H1 (cell line): ENCODE measurements around the gene KCNH8. TPM values are rescaled to one million over a fixed set of nuclear protein-coding genes. Genes with fewer than 3 reads are reported as not detected.

Experiments
- EZH2 ChIP-seq: fragments of 200-600 bp; sonication (generic); IDR thresholded peaks from 2 replicates; pipeline ENCODE4 v1.7.1; 2012; ENCODE audit warnings: low read depth, mild to moderate bottlenecking, moderate library complexity, low read length, inconsistent platforms; ENCODE audit not compliant: severe bottlenecking
- polyA plus RNA-seq, 7 experiments: library from polyadenylated mRNA; depleted of rRNA in 3 of 7; stranded (reverse) in 5 of 7; unstranded in 2 of 7; fragments of >200 nt in 5 of 7; fragments of 200-250 nt in 2 of 7; gene quantifications; 1 replicate in 5 of 7; 2 replicates in 1 of 7; 4 replicates in 1 of 7; pipeline versions ENCODE4 v1.2.1 to v1.2.3, GENCODE V29; 2011 to 2013; ENCODE audit warnings: missing spikeins in 2 of 7, mixed read lengths in 2 of 7
- total RNA-seq: library from RNA; stranded (reverse); fragmentation: NEBNext Ultra II Directional; extraction: Animal tissue kit (Norgen Biotek cat#: 25700); gene quantifications from 2 replicates; pipeline ENCODE4 v1.2.1, GENCODE V29; 2021
- TF ChIP-seq, protein P1 (sequence below): fragments of 300-600 bp; sonication (generic); IDR thresholded peaks from 2 replicates; pipeline ENCODE4 v1.7.1; 2012; ENCODE audit warnings: low read length, moderate library complexity, mild to moderate bottlenecking, inconsistent platforms; ENCODE audit not compliant: insufficient replicate concordance

The KCNH8 gene
- total and polyA plus RNA-seq, 2 of the 8 experiments (the other 6 are each of a cell fraction or from before 2014, with no cell fraction given): 2.2 to 2.4 TPM

DNA sequence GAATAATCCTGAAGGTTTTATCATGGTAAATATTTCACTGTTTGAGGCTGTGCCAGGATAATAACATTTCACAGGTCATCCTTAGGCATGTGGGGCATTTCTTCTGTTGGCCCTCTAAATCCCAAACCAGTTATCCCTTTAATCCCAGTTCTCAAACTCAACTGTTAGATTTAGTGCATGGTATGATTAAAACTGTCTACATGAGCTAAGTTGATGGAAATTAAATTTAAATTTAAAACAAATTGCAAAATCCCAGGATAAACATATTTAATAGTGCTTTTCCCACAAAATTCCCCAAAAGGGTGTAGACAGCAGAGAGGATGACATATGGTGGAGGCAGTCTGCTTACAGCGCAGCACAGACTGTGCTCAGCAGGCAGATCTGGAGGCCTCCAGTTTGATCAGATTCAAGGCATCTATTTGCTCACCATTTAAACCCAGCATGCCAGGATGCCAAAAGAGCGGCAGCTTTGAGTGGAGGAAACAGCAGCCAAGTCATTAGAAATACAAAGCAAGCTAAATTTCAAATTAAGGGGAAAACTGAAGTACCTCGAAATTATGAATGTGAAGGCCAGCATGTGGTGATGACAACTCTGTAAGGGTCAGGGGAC, 325.8 kb downstream of the KCNH8 start (continued):
- TF ChIP-seq, protein P1, sequence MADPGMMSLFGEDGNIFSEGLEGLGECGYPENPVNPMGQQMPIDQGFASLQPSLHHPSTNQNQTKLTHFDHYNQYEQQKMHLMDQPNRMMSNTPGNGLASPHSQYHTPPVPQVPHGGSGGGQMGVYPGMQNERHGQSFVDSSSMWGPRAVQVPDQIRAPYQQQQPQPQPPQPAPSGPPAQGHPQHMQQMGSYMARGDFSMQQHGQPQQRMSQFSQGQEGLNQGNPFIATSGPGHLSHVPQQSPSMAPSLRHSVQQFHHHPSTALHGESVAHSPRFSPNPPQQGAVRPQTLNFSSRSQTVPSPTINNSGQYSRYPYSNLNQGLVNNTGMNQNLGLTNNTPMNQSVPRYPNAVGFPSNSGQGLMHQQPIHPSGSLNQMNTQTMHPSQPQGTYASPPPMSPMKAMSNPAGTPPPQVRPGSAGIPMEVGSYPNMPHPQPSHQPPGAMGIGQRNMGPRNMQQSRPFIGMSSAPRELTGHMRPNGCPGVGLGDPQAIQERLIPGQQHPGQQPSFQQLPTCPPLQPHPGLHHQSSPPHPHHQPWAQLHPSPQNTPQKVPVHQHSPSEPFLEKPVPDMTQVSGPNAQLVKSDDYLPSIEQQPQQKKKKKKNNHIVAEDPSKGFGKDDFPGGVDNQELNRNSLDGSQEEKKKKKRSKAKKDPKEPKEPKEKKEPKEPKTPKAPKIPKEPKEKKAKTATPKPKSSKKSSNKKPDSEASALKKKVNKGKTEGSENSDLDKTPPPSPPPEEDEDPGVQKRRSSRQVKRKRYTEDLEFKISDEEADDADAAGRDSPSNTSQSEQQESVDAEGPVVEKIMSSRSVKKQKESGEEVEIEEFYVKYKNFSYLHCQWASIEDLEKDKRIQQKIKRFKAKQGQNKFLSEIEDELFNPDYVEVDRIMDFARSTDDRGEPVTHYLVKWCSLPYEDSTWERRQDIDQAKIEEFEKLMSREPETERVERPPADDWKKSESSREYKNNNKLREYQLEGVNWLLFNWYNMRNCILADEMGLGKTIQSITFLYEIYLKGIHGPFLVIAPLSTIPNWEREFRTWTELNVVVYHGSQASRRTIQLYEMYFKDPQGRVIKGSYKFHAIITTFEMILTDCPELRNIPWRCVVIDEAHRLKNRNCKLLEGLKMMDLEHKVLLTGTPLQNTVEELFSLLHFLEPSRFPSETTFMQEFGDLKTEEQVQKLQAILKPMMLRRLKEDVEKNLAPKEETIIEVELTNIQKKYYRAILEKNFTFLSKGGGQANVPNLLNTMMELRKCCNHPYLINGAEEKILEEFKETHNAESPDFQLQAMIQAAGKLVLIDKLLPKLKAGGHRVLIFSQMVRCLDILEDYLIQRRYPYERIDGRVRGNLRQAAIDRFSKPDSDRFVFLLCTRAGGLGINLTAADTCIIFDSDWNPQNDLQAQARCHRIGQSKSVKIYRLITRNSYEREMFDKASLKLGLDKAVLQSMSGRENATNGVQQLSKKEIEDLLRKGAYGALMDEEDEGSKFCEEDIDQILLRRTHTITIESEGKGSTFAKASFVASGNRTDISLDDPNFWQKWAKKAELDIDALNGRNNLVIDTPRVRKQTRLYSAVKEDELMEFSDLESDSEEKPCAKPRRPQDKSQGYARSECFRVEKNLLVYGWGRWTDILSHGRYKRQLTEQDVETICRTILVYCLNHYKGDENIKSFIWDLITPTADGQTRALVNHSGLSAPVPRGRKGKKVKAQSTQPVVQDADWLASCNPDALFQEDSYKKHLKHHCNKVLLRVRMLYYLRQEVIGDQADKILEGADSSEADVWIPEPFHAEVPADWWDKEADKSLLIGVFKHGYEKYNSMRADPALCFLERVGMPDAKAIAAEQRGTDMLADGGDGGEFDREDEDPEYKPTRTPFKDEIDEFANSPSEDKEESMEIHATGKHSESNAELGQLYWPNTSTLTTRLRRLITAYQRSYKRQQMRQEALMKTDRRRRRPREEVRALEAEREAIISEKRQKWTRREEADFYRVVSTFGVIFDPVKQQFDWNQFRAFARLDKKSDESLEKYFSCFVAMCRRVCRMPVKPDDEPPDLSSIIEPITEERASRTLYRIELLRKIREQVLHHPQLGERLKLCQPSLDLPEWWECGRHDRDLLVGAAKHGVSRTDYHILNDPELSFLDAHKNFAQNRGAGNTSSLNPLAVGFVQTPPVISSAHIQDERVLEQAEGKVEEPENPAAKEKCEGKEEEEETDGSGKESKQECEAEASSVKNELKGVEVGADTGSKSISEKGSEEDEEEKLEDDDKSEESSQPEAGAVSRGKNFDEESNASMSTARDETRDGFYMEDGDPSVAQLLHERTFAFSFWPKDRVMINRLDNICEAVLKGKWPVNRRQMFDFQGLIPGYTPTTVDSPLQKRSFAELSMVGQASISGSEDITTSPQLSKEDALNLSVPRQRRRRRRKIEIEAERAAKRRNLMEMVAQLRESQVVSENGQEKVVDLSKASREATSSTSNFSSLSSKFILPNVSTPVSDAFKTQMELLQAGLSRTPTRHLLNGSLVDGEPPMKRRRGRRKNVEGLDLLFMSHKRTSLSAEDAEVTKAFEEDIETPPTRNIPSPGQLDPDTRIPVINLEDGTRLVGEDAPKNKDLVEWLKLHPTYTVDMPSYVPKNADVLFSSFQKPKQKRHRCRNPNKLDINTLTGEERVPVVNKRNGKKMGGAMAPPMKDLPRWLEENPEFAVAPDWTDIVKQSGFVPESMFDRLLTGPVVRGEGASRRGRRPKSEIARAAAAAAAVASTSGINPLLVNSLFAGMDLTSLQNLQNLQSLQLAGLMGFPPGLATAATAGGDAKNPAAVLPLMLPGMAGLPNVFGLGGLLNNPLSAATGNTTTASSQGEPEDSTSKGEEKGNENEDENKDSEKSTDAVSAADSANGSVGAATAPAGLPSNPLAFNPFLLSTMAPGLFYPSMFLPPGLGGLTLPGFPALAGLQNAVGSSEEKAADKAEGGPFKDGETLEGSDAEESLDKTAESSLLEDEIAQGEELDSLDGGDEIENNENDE: peak; percentile 27
- TF ChIP-seq EZH2: no peak
